Hepatocyte (in vitro differentiated cells): ENCODE results near the gene EGF.

Experiments used
- EZH2 ChIP-seq: fragments of 200-600 bp; sonication (generic); IDR thresholded peaks from 2 replicates; pipeline ENCODE4 v1.6.1; 2016; ENCODE audit warnings: antibody characterized with exemption, mild to moderate bottlenecking, borderline replicate concordance
- EZH2phosphoT487 ChIP-seq: fragments of 200-600 bp; sonication (generic); IDR thresholded peaks from one replicate; pipeline ENCODE4 v1.6.1; 2018; ENCODE audit warnings: antibody characterized with exemption, mild to moderate bottlenecking, low read depth, moderate library complexity; ENCODE audit not compliant: unreplicated experiment, severe bottlenecking
- TF ChIP-seq, protein P1 (sequence below): fragments of 200-600 bp; sonication (generic); IDR thresholded peaks from 2 replicates; pipeline ENCODE4 v1.5.1; 2016; ENCODE audit warnings: antibody characterized with exemption, mild to moderate bottlenecking; ENCODE audit not compliant: poor library complexity

DNA sequence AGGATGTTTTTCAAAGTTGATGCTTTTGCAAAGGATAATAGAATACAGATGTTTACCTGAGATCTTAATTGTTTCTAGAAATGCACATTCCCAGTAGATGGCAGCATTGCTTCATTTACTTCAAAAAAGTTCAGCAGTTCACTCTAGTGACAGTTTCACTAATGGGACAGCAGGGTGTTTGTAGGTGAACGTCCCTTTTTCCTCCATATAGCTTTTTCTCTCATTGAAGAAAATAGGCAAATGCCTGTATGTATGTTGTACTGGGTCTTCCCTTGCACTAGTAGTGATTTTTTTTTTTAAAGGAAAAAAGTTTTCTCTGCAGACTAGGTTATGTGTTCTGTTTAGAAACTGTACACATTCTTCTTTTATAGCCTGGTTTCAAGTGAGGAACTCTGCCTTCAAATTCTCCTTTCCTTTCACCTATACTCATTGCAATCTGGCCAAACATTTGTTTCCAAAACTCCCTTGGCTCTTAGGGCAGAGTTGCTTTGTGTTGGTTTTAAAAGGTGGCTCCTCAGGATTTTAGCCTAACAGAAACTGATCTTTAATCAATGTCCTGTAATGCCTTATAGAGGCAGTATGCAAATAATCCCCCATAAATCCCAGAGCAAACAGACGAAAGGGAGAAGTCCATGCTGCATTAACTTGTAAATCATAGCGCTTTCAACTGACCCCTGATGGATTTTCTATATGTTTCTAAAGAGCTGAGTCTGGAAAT lies 86.3 kb downstream of the EGF start:
- TF ChIP-seq, protein P1, sequence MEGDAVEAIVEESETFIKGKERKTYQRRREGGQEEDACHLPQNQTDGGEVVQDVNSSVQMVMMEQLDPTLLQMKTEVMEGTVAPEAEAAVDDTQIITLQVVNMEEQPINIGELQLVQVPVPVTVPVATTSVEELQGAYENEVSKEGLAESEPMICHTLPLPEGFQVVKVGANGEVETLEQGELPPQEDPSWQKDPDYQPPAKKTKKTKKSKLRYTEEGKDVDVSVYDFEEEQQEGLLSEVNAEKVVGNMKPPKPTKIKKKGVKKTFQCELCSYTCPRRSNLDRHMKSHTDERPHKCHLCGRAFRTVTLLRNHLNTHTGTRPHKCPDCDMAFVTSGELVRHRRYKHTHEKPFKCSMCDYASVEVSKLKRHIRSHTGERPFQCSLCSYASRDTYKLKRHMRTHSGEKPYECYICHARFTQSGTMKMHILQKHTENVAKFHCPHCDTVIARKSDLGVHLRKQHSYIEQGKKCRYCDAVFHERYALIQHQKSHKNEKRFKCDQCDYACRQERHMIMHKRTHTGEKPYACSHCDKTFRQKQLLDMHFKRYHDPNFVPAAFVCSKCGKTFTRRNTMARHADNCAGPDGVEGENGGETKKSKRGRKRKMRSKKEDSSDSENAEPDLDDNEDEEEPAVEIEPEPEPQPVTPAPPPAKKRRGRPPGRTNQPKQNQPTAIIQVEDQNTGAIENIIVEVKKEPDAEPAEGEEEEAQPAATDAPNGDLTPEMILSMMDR: peak; percentile 86
- TF ChIP-seq EZH2phosphoT487 (no peak), EZH2 (no peak)
